Uterus (tissue), 2 donors: ENCODE results near the gene GLS.

ENCODE experiments used
- POLR2A ChIP-seq, 2 donors: fragments of 450-650 bp; IDR thresholded peaks; one replicate each; pipeline ENCODE4 v1.6.1; 2016; ENCODE audit warnings: antibody characterized with exemption in 2 of 2, mild to moderate bottlenecking in 1 of 2, moderate library complexity in 1 of 2
- TF ChIP-seq, protein P1 (sequence below), 4 experiments: fragments of 200-600 bp in 2 of 4; fragments of 450-650 bp in 2 of 4; sonication (generic) in 2 of 4; IDR thresholded peaks; one replicate each; pipeline ENCODE4 v1.5.1; 2016 to 2019; ENCODE audit warnings: antibody characterized with exemption in 4 of 4, mild to moderate bottlenecking in 2 of 4, moderate library complexity in 1 of 4

DNA sequence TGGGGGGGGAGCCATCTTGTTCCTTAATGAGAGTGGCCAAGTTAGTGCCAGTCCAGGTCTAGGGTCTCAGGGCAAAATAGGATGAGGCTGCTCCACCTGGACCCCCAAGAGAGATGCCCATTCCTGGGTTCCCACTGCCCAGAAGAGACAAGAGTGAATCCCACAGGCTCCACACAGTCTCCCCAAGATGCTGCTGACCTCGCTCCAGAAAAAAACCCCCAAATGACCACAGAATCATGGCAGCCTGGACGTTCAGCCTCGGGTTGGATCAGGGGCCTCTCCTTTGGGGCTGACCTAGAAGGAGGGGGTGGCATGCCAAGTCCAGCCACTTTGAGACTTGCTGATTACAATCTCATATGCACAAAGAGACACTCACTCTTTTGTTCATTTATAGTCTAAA is 108.3 kb downstream of the GLS start:
- TF ChIP-seq, protein P1, sequence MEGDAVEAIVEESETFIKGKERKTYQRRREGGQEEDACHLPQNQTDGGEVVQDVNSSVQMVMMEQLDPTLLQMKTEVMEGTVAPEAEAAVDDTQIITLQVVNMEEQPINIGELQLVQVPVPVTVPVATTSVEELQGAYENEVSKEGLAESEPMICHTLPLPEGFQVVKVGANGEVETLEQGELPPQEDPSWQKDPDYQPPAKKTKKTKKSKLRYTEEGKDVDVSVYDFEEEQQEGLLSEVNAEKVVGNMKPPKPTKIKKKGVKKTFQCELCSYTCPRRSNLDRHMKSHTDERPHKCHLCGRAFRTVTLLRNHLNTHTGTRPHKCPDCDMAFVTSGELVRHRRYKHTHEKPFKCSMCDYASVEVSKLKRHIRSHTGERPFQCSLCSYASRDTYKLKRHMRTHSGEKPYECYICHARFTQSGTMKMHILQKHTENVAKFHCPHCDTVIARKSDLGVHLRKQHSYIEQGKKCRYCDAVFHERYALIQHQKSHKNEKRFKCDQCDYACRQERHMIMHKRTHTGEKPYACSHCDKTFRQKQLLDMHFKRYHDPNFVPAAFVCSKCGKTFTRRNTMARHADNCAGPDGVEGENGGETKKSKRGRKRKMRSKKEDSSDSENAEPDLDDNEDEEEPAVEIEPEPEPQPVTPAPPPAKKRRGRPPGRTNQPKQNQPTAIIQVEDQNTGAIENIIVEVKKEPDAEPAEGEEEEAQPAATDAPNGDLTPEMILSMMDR (IDR thresholded peaks at IDR 0.05): no peak
- TF ChIP-seq POLR2A (IDR thresholded peaks at IDR 0.05): no peak
